GM12872 (cell line): Measurements from ENCODE around the gene SSR4.

Experiments
- CTCF ChIP-seq: IDR thresholded peaks from 3 replicates; pipeline ENCODE4 v1.5.1; 2011; ENCODE audit warnings: low read depth, mild to moderate bottlenecking, low read length, moderate library complexity; ENCODE audit not compliant: insufficient read depth

Gene SSR4

GRCh38 chrX:153819384-153820040 is 25.0 kb downstream of the SSR4 start:
- TF ChIP-seq CTCF, result no peak

- TF ChIP-seq CTCF, result no peak
These were observed 26.1 kb downstream of the SSR4 start for GRCh38 chrX:153820601-153821000.

GRCh38 chrX:153821066-153821465 is 26.6 kb downstream of the SSR4 start:
- TF ChIP-seq CTCF, result no peak

GRCh38 chrX:153824348-153824747 is 29.9 kb downstream of the SSR4 start:
- TF ChIP-seq CTCF, result no peak

- TF ChIP-seq CTCF, result no peak
These were observed 30.6 kb downstream of the SSR4 start for GRCh38 chrX:153825042-153825441.

- no peak for TF ChIP-seq CTCF
These were observed 32.5 kb downstream of the SSR4 start for GRCh38 chrX:153827016-153827415.

- TF ChIP-seq CTCF, result no peak
These were observed 33.4 kb downstream of the SSR4 start for GRCh38 chrX:153827903-153828302.
